H1 (cell line): ENCODE results near the gene CREBBP. TPM values are rescaled to one million over a fixed set of nuclear protein-coding genes. Genes with fewer than 3 reads are reported as not detected.

ENCODE experiments used
- CTCF ChIA-PET: fragments of 300-600 bp; sonication (Branson Sonifier 250); formaldehyde crosslinking; loops from one replicate; lab custom pipeline; 2021; ENCODE audit not compliant: partially characterized antibody; lab: Charles Lee
- POLR2A ChIA-PET: fragments of 300-600 bp; sonication (Branson Sonifier 250); formaldehyde crosslinking; loops from one replicate; lab custom pipeline; 2021; ENCODE audit warnings: inconsistent platforms; ENCODE audit not compliant: partially characterized antibody; lab: Charles Lee
- DNase-seq, 2 experiments: peaks; one replicate each; pipeline versions ENCODE4 v3.0.0 to v3.0.0-alpha.2; 2010 to 2022; ENCODE audit warnings: low spot score in 2 of 2, low read depth in 1 of 2, mixed read lengths in 1 of 2
- FAIRE-seq: peaks from 2 replicates; lab custom pipeline; 2011; peaks lifted over from hg19 to GRCh38; lab: Jason Lieb, UNC
- H2AFZ ChIP-seq: 2 replicates; pipeline ENCODE4 v1.8.1; 2012; ENCODE audit warnings: low read length, inconsistent platforms
- H2AK5ac ChIP-seq: 2 replicates; pipeline ENCODE4 v1.6.1; 2013; ENCODE audit warnings: low read depth, low read length
- H2BK120ac ChIP-seq: replicated peaks from 2 replicates; pipeline ENCODE3; 2013; ENCODE audit warnings: low read depth, low read length, inconsistent platforms
- H2BK12ac ChIP-seq: 2 replicates; pipeline ENCODE4 v1.6.1; 2013; ENCODE audit warnings: low read depth, low read length
- H2BK15ac ChIP-seq: 2 replicates; pipeline ENCODE4 v1.6.1; 2013; ENCODE audit warnings: low read length
- H2BK20ac ChIP-seq: 2 replicates; pipeline ENCODE4 v1.6.1; 2013; ENCODE audit warnings: low read length
- H2BK5ac ChIP-seq: 2 replicates; pipeline ENCODE4 v1.6.1; 2013; ENCODE audit warnings: low read depth, low read length
- H3K14ac ChIP-seq: 2 replicates; pipeline ENCODE4 v1.6.1; 2013; ENCODE audit warnings: inconsistent platforms; ENCODE audit not compliant: insufficient read length
- H3K18ac ChIP-seq: 2 replicates; pipeline ENCODE4 v1.6.1; 2013; ENCODE audit warnings: low read length; ENCODE audit errors: extremely low read depth
- H3K23ac ChIP-seq: 2 replicates; pipeline ENCODE4 v1.6.1; 2013; ENCODE audit warnings: inconsistent platforms; ENCODE audit not compliant: insufficient read length
- H3K23me2 ChIP-seq: 2 replicates; pipeline ENCODE4 v1.6.1; 2013; ENCODE audit warnings: low read depth, low read length
- H3K27ac ChIP-seq: 2 replicates; pipeline ENCODE4 v1.6.1; 2011; ENCODE audit warnings: low read depth, low read length, inconsistent platforms
- H3K27me3 ChIP-seq, 4 experiments: replicated peaks in 1 of 4; 1 replicate in 1 of 4; 2 replicates in 3 of 4; pipeline versions ENCODE4 v1.6.1 to v1.8.1; 2011 to 2013; ENCODE audit warnings: low read length in 3 of 4, mild to moderate bottlenecking in 3 of 4, inconsistent platforms in 2 of 4, mixed read lengths in 2 of 4, moderate library complexity in 1 of 4; ENCODE audit not compliant: control insufficient read depth in 3 of 4, insufficient read depth in 3 of 4; ENCODE audit errors: extremely low read depth in 1 of 4
- H3K36me3 ChIP-seq, 4 experiments: 2 replicates each; pipeline versions ENCODE4 v1.6.1 to v1.8.1; 2011 to 2013; ENCODE audit warnings: mild to moderate bottlenecking in 4 of 4, low read length in 3 of 4, moderate library complexity in 2 of 4, control low read depth in 1 of 4, inconsistent platforms in 1 of 4; ENCODE audit not compliant: insufficient read depth in 4 of 4, control insufficient read depth in 2 of 4
- H3K4ac ChIP-seq: replicated peaks from 2 replicates; pipeline ENCODE3; 2013; ENCODE audit warnings: low read length, low read depth, mixed read lengths, inconsistent platforms; ENCODE audit not compliant: insufficient read length
- H3K4me1 ChIP-seq, 4 experiments: replicated peaks in 1 of 4; 1 replicate in 1 of 4; 2 replicates in 3 of 4; pipeline versions ENCODE4 v1.6.1 to v1.8.1; 2011 to 2013; ENCODE audit warnings: low read length in 3 of 4, inconsistent platforms in 2 of 4, mixed read lengths in 1 of 4; ENCODE audit not compliant: insufficient read depth in 4 of 4, control insufficient read depth in 3 of 4
- H3K4me2 ChIP-seq, 2 experiments: 2 replicates each; pipeline versions ENCODE4 v1.6.1 to v1.8.1; 2011 to 2013; ENCODE audit warnings: low read depth in 2 of 2, low read length in 2 of 2, control low read depth in 1 of 2, inconsistent platforms in 1 of 2, mild to moderate bottlenecking in 1 of 2; ENCODE audit not compliant: insufficient read depth in 1 of 2
- H3K4me3 ChIP-seq, 4 experiments: fragments of 200-600, 300-600 bp in 1 of 4; sonication (generic), shearing (Covaris generic), sonication (Bioruptor Twin) in 1 of 4; 2 replicates each; pipeline versions ENCODE4 v1.5.1 to v1.8.1; 2011 to 2016; ENCODE audit warnings: low read length in 4 of 4, low read depth in 3 of 4, control low read depth in 2 of 4, inconsistent platforms in 2 of 4, mild to moderate bottlenecking in 2 of 4, mixed read lengths in 1 of 4, moderate library complexity in 1 of 4; ENCODE audit not compliant: insufficient read depth in 2 of 4; ENCODE audit errors: extremely low read depth in 1 of 4
- H3K56ac ChIP-seq: replicated peaks from 2 replicates; pipeline ENCODE3; 2013; ENCODE audit warnings: low read depth, mild to moderate bottlenecking, mixed read lengths, low read length, inconsistent platforms; ENCODE audit not compliant: insufficient read length
- H3K79me1 ChIP-seq: 2 replicates; pipeline ENCODE4 v1.6.1; 2013; ENCODE audit warnings: low read depth, low read length, control low read depth
- H3K79me2 ChIP-seq, 2 experiments: 2 replicates each; pipeline versions ENCODE4 v1.6.1 to v1.8.1; 2012 to 2013; ENCODE audit warnings: low read length in 2 of 2, mild to moderate bottlenecking in 2 of 2, inconsistent platforms in 1 of 2; ENCODE audit not compliant: insufficient read depth in 2 of 2, control insufficient read depth in 1 of 2
- H3K9ac ChIP-seq, 4 experiments: replicated peaks in 1 of 4; 1 replicate in 1 of 4; 2 replicates in 3 of 4; pipeline versions ENCODE4 v1.6.1 to v1.8.1; 2011 to 2013; ENCODE audit warnings: low read depth in 3 of 4, low read length in 3 of 4, control low read depth in 2 of 4, mild to moderate bottlenecking in 2 of 4, moderate library complexity in 2 of 4, inconsistent platforms in 1 of 4; ENCODE audit errors: extremely low read depth in 1 of 4
- H3K9me3 ChIP-seq, 2 experiments: 2 replicates each; pipeline versions ENCODE4 v1.6.1 to v1.8.1; 2012 to 2013; ENCODE audit warnings: mild to moderate bottlenecking in 2 of 2, moderate library complexity in 2 of 2, control low read depth in 1 of 2, inconsistent platforms in 1 of 2, low read depth in 1 of 2, low read length in 1 of 2, mixed read lengths in 1 of 2; ENCODE audit not compliant: insufficient read depth in 2 of 2
- H4K20me1 ChIP-seq, 2 experiments: replicated peaks in 1 of 2; 2 replicates each; pipeline versions ENCODE3 to v1.8.1; 2011 to 2013; ENCODE audit warnings: inconsistent platforms in 2 of 2, low read length in 2 of 2, mild to moderate bottlenecking in 1 of 2; ENCODE audit not compliant: insufficient read depth in 2 of 2, control insufficient read depth in 1 of 2
- H4K5ac ChIP-seq: 2 replicates; pipeline ENCODE4 v1.6.1; 2013; ENCODE audit warnings: low read length, low read depth, mixed read lengths, inconsistent platforms; ENCODE audit not compliant: insufficient read length
- H4K8ac ChIP-seq: 2 replicates; pipeline ENCODE4 v1.8.0; 2013; ENCODE audit warnings: mild to moderate bottlenecking, moderate library complexity, low read length, inconsistent platforms; ENCODE audit not compliant: insufficient read depth; ENCODE audit errors: extremely low read depth
- H4K91ac ChIP-seq: replicated peaks from 2 replicates; pipeline ENCODE3; 2013; ENCODE audit warnings: low read length, mixed read lengths, inconsistent platforms; ENCODE audit not compliant: insufficient read length
- CHD1 ChIP-seq: IDR thresholded peaks from 2 replicates; pipeline ENCODE4 v1.6.1; 2012; ENCODE audit warnings: low read depth, low read length, improper control_type of control experiment
- JUN ChIP-seq: IDR thresholded peaks from 2 replicates; pipeline ENCODE4 v1.6.1; 2011; ENCODE audit warnings: low read depth, mild to moderate bottlenecking, improper control_type of control experiment, low read length
- KDM4A ChIP-seq: IDR thresholded peaks from one replicate; pipeline ENCODE4 v1.7.1; 2012; ENCODE audit warnings: low read depth, mild to moderate bottlenecking, moderate library complexity, low read length, inconsistent platforms; ENCODE audit not compliant: severe bottlenecking
- MAX ChIP-seq: IDR thresholded peaks from 2 replicates; pipeline ENCODE4 v1.6.1; 2012; ENCODE audit warnings: inconsistent platforms
- POLR2AphosphoS5 ChIP-seq: IDR thresholded peaks from 2 replicates; pipeline ENCODE4 v1.6.1; 2011; ENCODE audit warnings: low read depth, low read length
- RXRA ChIP-seq: IDR thresholded peaks from 2 replicates; pipeline ENCODE4 v1.6.1; 2011; ENCODE audit warnings: low read depth, mild to moderate bottlenecking, low read length, moderate library complexity; ENCODE audit not compliant: insufficient read depth
- SIRT6 ChIP-seq: IDR thresholded peaks from one replicate; pipeline ENCODE4 v1.7.1; 2012; ENCODE audit warnings: low read length, inconsistent platforms
- SP1 ChIP-seq: IDR thresholded peaks from 2 replicates; pipeline ENCODE4 v1.6.1; 2011; ENCODE audit warnings: low read depth, low read length
- TAF7 ChIP-seq: optimal IDR thresholded peaks from 2 replicates; pipeline ENCODE3; 2011; ENCODE audit warnings: low read depth, mild to moderate bottlenecking, inconsistent platforms, low read length, moderate library complexity, borderline replicate concordance
- YY1 ChIP-seq: IDR thresholded peaks from 2 replicates; pipeline ENCODE4 v1.6.1; 2011; ENCODE audit warnings: low read depth, mild to moderate bottlenecking, low read length
- WGBS, 2 experiments: shearing (Covaris generic) in 1 of 2; methylation state at CpG; one replicate each; pipeline versions ENCODE4 v1.1.6 to v1.1.7; 2013 to 2015; ENCODE audit warnings: low lambda C conversion rate in 2 of 2, mixed read lengths in 2 of 2, inconsistent platforms in 1 of 2, low coverage in 1 of 2, missing lambda C conversion rate in 1 of 2; ENCODE audit not compliant: insufficient replicate concordance in 2 of 2, insufficient coverage in 1 of 2, insufficient read length in 1 of 2; ENCODE audit errors: extremely low coverage in 1 of 2, missing lambda C conversion rate in 1 of 2; 5-methylcytosine and 5-hydroxymethylcytosine counted together
- polyA plus RNA-seq, 7 experiments: library from polyadenylated mRNA; depleted of rRNA in 3 of 7; stranded (reverse) in 5 of 7; unstranded in 2 of 7; fragments of >200 nt in 5 of 7; fragments of 200-250 nt in 2 of 7; gene quantifications; 1 replicate in 5 of 7; 2 replicates in 1 of 7; 4 replicates in 1 of 7; pipeline versions ENCODE4 v1.2.1 to v1.2.3, GENCODE V29; 2011 to 2013; ENCODE audit warnings: missing spikeins in 2 of 7, mixed read lengths in 2 of 7
- total RNA-seq: library from RNA; stranded (reverse); fragmentation: NEBNext Ultra II Directional; extraction: Animal tissue kit (Norgen Biotek cat#: 25700); gene quantifications from 2 replicates; pipeline ENCODE4 v1.2.1, GENCODE V29; 2021

The CREBBP gene
- total and polyA plus RNA-seq, 2 of the 8 experiments (the other 6 are each of a cell fraction or from before 2014, with no cell fraction given), result 10.0 to 60.1 TPM

- Histone ChIP-seq H3K27me3 (no peaks in the 10 kb centered on the region), H3K79me1 (peaks cover 23% of the 10 kb centered on the region), H3K9ac (no peak overlapping the region), H3K27ac (no peak overlapping the region), H3K18ac (no peak overlapping the region), H3K56ac (no peak overlapping the region), H2BK15ac (no peak overlapping the region), H2BK120ac (no peak overlapping the region), H3K4me2 (no peak overlapping the region), H3K9me3 (no peaks in the 10 kb centered on the region), H3K23me2 (no peaks in the 10 kb centered on the region; the same call in 1 of the 2 replicates), H3K36me3 (peaks cover 0 to 7% (median 0%) of the 10 kb centered on the region in 4 experiments; a peak in 1 of 8 replicates), H3K4ac (no peak overlapping the region), H2AFZ (no peak overlapping the region), H3K79me2 (peaks cover 16 to 99% of the 10 kb centered on the region in 2 experiments), H3K4me1 (peaks cover 6 to 25% (median 21%) of the 10 kb centered on the region in 4 experiments), H2BK20ac (no peak overlapping the region), H2BK5ac (no peak overlapping the region), H3K4me3 (no peak overlapping the region), H3K14ac (no peak overlapping the region), H4K5ac (no peak overlapping the region), H4K8ac (no peak overlapping the region), H4K20me1 (peaks cover 17 to 28% of the 10 kb centered on the region in 2 experiments), H3K23ac (no peak overlapping the region), H2BK12ac (no peak overlapping the region), H2AK5ac (no peak overlapping the region), H4K91ac (no peak overlapping the region)
- TF ChIP-seq KDM4A, result no peak
- TF ChIP-seq RXRA, result no peak
- no peak for TF ChIP-seq TAF7
- TF ChIP-seq YY1, result no peak
- TF ChIP-seq SIRT6, result no peak
- TF ChIP-seq SP1, result no peak
- no peak for TF ChIP-seq MAX
- no peak for TF ChIP-seq JUN
- TF ChIP-seq CHD1, result no peak
- TF ChIP-seq POLR2AphosphoS5, result no peak
- no peak for FAIRE-seq
- POLR2A ChIA-PET, result interaction anchor here (0.6 to 1.0 kb wide), 2 partner anchors 11 to 123 kb away, joined by 3 to 4 read pairs; no protein-coding TSS in a partner anchor
- 44% methylated on average over 1 of the region's 1 CpG; no CpG with 5 or more reads in 1 of the 2 experiments for WGBS, 2 experiments
- CTCF ChIA-PET, result no interaction called here
- DNase-seq, result no peak
Measured at GRCh38 chr16:3814755-3815154, 65.8 kb downstream of the CREBBP start.
